NCI-H524 (cell line): Measurements from ENCODE around the gene TICRR.
"Not testable (repeated sequence)": the region's sequence is repeated elsewhere in the genome, so short reads cannot be mapped to it uniquely, and the experiment has no call there.

ENCODE experiments used
- DNase-seq, 2 experiments: peaks; one replicate each; lab custom pipeline; 2025; lab: John Stamatoyannopoulos, UW

Gene TICRR

DNA sequence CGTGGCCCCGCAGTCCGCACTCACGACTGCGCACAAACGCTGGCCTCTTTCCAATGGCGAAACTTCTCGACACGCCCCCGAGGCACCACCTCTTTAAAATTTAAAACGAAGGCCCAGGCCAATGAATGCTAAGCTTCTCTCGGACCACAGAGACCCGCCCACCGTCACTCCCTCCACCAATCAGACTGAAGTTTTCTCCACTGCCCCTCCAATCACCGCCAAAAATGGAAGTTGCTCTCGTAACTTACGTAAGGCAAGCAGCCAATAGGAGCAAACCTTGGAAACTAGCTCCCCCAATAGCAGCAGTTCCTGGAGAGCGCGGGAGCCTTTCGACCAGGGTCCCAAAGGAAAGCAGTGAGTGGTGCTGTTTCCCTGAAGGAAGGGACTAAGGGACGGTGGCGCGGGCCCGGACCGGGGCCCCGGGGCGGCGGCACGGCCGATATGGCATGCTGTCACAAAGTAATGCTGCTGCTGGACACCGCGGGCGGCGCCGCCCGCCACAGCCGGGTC is at the start of gene TICRR:
Gene TICRR, plus strand, starts transcription at position 324 of the 510 bp plus-strand sequence. Its CDS starts 118 bp downstream, at position 442.
- DNase-seq = peak; percentile 100

GRCh38 chr15:89526181-89526580 is 49.1 kb upstream of the TICRR start:
- DNase-seq = no peak

DNA sequence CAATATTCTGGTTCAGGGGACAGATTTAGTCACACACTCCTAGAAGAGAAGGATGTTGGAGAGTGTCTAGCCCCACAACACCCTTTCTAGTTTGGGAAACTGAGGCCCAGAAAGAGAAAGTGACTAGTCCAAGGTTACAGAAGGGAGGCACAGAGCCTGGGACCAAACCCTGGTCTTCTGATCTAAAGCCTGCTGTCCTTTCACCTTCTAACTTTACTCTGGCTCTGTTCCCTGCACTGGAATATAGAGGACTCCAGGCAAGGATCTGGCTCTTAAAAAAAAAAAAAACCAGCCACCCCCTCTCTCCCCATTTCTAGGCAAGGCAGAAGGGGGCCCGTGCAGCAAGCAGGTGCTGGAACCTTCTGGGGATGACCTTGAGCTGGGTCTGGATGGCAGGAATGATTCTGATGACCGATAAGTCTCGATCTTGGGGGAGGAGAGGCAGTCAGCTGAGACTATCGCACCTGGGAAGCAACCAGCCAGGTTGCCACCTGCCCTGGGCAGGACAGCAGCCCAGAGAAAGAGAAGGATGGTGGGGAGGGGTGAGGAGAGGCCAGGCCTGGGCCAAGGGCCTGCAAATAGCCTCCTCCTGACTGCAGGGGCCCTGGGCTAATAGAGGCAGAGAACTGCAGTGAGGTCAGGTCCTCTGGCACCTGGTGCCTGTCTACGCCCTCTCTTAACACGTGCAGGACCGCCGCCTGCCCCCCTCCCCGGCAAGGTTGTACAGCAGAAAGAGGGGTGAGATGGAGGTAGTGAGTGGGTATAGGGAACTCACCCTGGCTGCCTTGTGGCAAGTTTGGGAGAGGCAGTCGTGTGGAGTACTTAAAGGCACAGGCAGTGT is 48.4 kb upstream of the TICRR start:
- no peak for DNase-seq

GRCh38 chr15:89528757-89529352 is 46.4 kb upstream of the TICRR start:
- DNase-seq = no peak

DNA sequence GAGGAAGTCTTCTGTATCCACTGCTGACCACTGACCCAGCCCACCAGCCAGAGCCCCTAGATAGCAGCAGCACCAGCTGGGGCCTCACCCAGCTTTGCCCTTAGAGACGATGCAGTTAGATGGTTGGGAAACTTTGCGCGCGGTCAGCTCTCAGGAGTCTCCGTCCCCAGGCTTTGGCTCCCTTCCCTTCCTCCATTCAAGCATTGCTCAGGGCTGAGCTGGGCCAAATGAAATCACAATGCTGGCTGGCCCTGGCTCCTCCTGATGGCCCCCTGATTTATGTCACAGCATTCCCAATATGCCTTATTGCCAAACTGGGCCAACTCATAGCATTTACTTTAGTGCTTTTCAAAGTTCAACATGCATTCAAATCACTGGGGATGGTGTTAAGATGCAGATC is 44.3 kb upstream of the TICRR start:
- DNase-seq = no peak

DNA sequence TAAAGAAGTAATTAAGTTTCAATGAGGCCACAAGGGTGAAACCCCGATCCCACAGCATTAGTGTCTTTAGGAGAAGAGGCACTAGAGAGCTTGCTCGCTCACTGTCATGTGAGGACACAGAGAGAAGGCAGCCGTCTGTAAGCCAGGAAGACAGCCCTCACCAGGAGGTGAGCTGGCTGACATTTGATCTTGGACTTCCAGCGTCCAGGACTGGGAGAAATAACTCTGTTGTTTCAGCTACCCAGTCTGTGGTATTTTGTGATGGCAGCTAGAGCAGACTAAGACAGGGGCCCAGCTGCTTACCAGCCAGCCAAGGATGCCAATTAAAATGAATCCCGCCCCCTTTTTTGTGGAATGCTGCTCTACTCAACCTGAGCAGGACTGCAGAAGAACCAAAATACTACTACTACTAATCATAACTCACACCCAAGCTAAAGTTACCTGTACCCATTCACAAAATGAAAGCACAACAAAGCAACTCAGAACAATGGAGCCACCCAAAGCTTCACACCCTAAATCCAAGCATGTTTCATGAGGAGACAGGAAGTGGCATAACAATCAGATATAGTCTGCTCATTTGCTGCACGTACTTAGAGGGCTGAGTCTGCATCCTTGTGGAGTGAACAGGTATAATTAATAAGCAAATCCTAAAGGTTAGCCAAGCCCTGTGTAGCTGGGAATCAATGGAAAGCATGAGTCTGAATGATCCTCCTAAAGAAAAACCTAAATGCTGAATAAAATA is 43.3 kb upstream of the TICRR start:
- no peak for DNase-seq

DNA sequence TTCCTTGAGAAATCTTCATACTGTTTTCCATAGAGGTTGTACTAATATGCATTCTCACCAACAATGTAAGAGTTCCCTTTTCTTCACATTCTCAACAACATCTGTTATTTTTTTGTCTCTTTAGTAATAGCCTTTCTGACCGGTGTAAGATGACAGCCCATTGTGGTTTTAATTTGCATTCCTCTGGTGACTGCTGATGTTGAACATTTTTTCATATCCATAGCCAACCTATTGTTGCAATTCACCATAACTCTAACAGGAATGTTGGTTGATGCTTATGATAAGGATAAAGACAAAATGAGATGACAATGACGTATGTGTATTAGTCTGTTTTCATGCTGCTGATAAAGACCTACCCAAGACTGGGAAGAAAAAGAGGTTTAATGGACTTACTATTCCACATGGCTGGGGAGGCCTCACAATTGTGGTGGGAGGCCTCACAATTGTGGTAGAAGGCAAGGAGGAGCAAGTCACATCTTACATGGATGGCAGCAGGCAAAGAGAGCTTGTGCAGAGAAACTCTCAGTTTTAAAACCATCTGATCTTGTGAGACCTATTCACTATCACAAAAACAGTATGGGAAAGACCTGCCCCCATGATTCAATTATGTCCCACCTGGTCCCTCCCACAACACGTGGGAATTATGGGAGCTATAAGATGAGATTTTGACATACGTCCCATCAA is 41.3 kb upstream of the TICRR start:
- no peak for DNase-seq

GRCh38 chr15:89539027-89539426 is 36.2 kb upstream of the TICRR start:
- DNase-seq = no peak

GRCh38 chr15:89542369-89542768 is 32.9 kb upstream of the TICRR start:
- no peak for DNase-seq

GRCh38 chr15:89543389-89543788 is 31.9 kb upstream of the TICRR start:
- no peak for DNase-seq

GRCh38 chr15:89549138-89549537 is 26.1 kb upstream of the TICRR start:
- not testable (repeated sequence) for DNase-seq

DNA sequence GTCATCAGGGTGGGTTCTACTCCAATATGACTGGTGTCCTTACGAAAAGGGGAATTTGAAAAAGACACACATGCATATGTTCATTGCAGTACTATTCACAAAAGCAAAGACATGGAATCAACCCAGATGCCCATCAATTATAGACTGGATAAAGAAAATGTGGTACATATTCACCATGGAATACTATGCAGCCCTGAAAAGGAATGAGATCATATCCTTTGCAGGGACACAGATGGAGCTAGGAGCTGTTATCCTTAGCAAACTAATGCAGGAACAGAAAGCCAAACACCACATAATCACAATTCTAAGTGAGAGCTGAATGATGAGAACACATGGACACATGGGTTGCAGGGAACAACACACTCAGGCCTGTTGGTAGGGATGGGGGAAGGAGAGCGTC is 24.8 kb upstream of the TICRR start:
- no peak for DNase-seq

DNA sequence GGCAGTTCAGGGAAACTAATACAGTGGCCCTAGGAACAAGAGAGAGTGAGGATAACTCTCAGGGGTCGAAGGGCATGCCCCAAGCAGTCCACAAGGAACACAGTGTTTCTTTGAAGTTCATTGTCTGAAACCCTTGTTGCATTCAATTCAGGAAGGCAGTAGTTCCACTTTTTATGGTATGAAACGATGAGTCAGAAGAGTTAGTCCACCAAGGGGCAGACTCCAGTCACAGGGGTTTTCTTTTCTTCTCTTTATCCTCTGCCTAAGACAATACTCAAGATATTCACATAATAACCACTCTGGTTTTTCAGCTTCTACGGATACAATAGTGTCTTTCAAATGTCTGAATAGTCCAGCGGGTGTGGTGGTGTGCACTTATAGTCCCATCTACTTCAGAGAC is 23.7 kb upstream of the TICRR start:
- DNase-seq = no peak

DNA sequence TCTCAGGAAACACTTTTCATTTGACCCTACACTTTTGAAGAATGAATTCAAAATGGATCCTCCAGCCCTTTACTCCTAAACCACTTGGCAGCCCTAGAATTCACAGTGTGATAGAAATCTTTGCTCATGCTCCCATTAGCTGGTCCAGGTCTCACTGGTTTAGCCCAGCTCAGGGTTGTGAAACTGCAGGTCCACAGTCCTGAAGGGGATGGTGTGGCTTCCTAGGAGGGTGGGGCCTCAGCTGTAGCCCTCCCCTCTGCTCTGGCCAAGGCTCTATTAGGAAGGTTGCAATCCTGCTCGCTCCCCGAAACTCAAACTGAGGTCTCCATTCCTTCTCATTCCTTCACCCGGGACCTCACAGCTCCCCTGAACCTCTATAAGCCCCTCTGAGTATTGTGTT is 21.6 kb upstream of the TICRR start:
- DNase-seq = no peak

DNA sequence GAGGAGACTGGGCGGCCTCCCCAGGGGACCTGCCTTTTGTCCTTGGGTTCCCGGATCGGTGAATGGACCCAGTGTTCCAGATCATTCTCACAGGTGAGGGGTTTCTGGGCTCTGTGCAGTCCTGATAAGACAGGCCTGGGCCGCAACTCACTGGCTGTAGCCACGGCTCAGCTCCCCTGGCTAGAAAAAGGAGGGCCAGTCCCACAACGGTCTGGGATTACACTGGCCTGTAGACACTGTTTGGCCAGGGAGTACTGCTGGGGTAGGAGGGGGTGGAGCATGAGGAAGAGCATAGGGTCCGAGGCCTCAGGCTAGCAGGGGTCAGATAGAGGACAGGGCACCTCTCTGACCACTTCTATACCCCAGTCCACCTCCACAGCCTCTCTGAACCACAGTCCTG is 21.0 kb upstream of the TICRR start:
- no peak for DNase-seq

- DNase-seq = no peak
These were observed 19.5 kb upstream of the TICRR start for GRCh38 chr15:89555768-89556167.

GRCh38 chr15:89556413-89557262 is 18.6 kb upstream of the TICRR start:
- DNase-seq = peak; percentile 53 to 85

GRCh38 chr15:89559769-89560264 is 15.5 kb upstream of the TICRR start:
- DNase-seq = no peak

- DNase-seq = no peak
These were observed 9.1 kb upstream of the TICRR start for GRCh38 chr15:89566181-89566580.

- DNase-seq = no peak
These were observed 8.5 kb upstream of the TICRR start for GRCh38 chr15:89566621-89567294.
